ENCODE measurements around the gene B4GALT6.

The B4GALT6 gene

GRCh38 chr18:31707815-31708214 lies 23.4 kb upstream of the B4GALT6 start:
- no peak for DNase-seq (ENCODE audit: low read depth)
- TF ChIP-seq CTCF (IDR thresholded peaks at IDR 0.05; ENCODE audit: low read length, missing control alignments): no peak
- H3K4me3 ChIP-seq (replicated peaks; ENCODE audit: low read depth, low read length): no peak overlapping the region

GRCh38 chr18:31702449-31702848 lies 18.1 kb upstream of the B4GALT6 start:
- H3K4me3 ChIP-seq (replicated peaks; ENCODE audit: low read depth, low read length): no peak overlapping the region
- TF ChIP-seq CTCF (IDR thresholded peaks at IDR 0.05; ENCODE audit: low read length, missing control alignments): no peak
- DNase-seq (ENCODE audit: low read depth): no peak

GRCh38 chr18:31701744-31702143 lies 17.4 kb upstream of the B4GALT6 start:
- H3K4me3 ChIP-seq (replicated peaks; ENCODE audit: low read depth, low read length): no peak overlapping the region
- no peak for TF ChIP-seq CTCF (IDR thresholded peaks at IDR 0.05; ENCODE audit: low read length, missing control alignments)
- DNase-seq (ENCODE audit: low read depth): no peak

- no peak overlapping the region for H3K4me3 ChIP-seq (replicated peaks; ENCODE audit: low read depth, low read length)
- no peak for DNase-seq (ENCODE audit: low read depth)
- TF ChIP-seq CTCF (IDR thresholded peaks at IDR 0.05; ENCODE audit: low read length, missing control alignments): no peak
These were observed 16.6 kb upstream of the B4GALT6 start for GRCh38 chr18:31700990-31701389.

- DNase-seq (ENCODE audit: low read depth): no peak
- TF ChIP-seq CTCF (IDR thresholded peaks at IDR 0.05; ENCODE audit: low read length, missing control alignments): no peak
- no peak overlapping the region for H3K4me3 ChIP-seq (replicated peaks; ENCODE audit: low read depth, low read length)
These were observed 13.2 kb upstream of the B4GALT6 start for GRCh38 chr18:31697351-31698298.

GRCh38 chr18:31695989-31696388 lies 11.6 kb upstream of the B4GALT6 start:
- TF ChIP-seq CTCF (IDR thresholded peaks at IDR 0.05; ENCODE audit: low read length, missing control alignments): no peak
- no peak for DNase-seq (ENCODE audit: low read depth)
- H3K4me3 ChIP-seq (replicated peaks; ENCODE audit: low read depth, low read length): no peak overlapping the region

GRCh38 chr18:31694297-31694696 lies 9.9 kb upstream of the B4GALT6 start:
- TF ChIP-seq CTCF (IDR thresholded peaks at IDR 0.05; ENCODE audit: low read length, missing control alignments): no peak
- H3K4me3 ChIP-seq (replicated peaks; ENCODE audit: low read depth, low read length): no peak overlapping the region
- DNase-seq (ENCODE audit: low read depth): no peak
